NOMO-1 (cell line): ENCODE measurements around the gene KLHL26.

ENCODE experiments used
- DNase-seq, 2 experiments: peaks; one replicate each; lab custom pipeline; 2025; ENCODE audit not compliant: unreplicated experiment in 2 of 2; lab: John Stamatoyannopoulos, UW

The KLHL26 gene

DNA sequence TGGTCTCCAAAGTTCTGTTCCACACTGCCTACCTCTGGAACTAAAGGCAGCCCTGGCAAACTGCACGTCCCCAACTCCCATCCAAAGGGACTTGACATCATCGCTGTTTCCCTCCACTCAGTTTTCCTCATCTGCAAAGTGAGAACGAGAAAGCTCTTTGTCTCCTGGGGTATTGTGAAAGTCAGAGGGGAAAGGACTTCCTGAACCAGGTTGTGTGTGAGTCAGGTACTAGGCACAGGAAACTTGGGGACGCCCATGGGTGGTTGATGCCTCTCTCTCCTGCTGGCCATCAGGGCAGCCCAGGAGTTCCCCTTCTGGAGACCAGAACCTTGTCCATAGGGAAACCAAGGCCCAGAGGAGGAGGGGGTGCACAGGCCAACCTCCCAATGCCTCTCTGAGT, 35.0 kb upstream of the KLHL26 start:
- DNase-seq: no peak

DNA sequence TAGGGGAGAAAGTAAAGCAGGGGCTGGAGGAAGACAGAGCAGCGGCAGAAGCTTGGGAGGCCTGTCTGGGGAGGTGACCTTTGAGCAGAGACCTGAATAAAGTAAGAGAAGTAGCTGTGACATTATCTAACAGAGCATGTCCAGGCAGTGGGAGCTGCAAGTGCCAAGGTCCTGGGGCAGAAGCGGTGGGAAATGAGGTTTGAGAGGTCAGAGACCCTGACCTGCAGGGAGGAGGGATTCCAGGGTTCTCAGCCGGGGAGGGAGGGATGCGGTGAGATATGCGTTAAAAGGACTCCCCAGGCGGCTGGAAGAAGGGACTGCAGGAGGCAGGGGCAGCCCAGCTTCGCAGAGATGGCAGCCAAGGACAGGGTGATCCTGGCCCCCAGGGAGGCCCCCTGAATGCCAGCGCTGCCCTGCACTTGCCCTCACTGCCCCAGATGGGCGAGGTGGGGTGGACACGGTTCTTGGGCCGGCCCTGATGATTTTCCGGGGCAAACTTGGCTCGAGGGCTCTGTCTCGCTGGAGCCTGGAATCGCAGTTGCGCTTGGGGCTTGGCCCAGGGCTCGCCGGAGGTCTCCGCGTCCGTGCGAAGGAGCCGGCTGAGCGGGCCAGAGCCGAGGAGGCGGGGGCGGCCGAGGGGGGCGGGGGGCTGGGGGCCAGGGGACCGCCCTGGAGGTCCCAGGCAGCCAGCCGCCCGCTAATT, 33.4 kb upstream of the KLHL26 start:
- peak; percentile 13 to 15 for DNase-seq

DNA sequence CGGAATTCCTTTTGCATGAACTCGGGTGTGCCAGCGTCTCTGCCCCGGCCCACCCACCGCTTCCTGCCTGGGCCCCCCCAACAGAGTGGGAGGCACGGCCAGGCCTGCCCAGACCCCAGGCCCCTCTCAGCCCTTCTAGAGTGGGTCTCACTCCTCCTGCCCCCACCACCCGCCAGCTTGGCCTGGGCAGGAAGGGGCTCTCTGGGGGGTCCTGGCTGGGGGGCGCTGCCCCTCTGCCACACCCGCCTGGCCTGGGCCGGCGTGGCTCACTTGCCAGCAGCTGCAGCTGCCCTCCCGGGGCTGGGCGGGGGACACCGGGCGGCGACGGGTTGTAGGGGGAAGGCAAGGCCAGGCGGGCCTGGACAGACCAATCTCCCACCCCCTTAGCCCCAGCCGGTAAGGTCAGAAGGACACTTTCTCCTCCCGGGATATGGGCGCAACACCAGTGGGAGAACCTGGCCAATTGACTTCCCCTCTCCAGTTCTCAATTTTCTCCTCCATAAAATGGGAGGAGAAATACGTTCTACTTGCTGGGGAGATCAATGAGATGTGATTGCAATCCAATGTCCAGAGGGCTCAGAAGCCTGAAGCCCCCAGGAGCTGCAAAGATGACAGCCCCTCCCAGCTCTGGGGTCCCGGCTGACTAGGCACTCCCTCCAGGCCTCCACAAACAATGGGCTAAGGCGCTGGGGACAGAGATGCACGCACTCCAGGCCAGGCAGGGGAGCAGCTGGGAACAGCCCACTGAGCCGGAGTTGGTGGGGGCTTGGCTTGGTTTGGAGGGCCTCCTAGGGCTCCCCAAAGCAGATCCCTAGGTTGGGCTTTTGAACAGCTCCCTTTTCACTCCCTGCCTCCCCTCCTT, 32.6 kb upstream of the KLHL26 start:
- no peak for DNase-seq

DNA sequence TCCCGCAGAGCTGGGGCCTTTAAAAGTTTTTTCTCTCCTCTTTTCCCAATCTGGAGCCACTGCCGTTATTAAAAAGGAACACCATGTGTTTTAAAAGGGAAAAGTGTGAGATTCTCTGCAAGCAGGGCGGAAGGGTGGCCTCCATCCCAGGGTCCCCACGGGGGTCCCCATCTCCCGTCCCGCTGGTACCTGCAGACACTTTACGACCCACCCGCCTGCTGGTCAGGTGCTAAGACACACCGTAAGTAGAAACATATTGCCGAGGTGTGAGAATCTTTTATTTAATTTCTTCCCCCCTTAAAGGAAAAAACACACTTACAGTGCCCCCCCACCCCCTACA, 32.0 kb upstream of the KLHL26 start:
- no peak for DNase-seq

DNA sequence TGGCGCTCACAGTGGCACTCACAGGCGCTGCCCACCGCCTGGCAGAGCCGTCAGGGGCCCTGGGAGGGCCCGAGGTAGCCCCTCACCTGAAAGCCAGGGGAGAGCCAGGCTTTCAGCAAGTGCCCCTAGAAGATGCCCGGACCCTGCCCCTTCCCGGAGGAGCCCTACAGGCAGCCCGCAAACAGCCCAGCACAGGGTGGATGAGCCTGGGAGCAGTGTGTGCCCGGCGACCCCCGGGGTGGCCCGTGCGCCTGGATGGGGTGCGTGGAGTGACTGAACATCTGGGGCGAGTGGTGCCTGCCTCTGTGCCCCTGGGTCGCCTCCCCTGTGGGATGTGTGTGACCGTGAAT, 31.7 kb upstream of the KLHL26 start:
- DNase-seq: no peak

DNA sequence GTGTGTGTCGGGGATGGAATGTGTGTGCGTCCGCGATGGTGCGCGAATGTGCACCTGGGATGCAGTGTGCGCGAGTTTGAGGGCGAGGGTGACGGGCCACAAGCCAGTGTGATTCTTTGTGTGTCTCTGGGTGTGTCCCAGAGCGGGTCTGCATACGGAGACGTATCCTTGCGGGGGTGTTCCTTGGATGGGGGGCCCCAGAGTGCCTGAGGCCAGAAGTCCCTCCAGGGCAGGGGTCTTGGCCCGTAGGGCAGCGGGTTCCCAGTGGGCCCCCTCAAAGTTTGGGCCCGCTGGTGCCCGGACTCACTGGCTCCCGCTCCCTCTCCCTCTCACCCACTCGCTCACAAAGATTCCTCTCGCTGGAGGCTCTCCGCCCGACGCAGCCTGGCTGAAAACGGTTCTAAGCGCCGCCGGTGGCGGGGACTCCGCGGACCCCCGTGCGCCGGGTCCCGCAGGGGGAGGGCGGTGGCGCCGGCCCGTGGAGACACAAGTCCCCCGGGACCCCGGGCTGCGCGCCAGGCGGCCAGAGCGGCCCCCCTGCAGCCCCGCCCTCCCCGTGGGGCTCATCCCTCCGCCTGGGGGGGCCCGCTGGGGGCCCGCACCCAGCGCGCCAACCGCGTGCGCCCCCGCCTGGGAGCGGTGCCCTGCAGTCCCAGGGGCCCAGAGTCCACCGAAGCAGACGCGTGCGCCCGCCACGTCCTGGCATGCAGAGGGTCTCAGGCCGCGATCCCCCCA, 31.1 kb upstream of the KLHL26 start:
- DNase-seq: no peak

DNA sequence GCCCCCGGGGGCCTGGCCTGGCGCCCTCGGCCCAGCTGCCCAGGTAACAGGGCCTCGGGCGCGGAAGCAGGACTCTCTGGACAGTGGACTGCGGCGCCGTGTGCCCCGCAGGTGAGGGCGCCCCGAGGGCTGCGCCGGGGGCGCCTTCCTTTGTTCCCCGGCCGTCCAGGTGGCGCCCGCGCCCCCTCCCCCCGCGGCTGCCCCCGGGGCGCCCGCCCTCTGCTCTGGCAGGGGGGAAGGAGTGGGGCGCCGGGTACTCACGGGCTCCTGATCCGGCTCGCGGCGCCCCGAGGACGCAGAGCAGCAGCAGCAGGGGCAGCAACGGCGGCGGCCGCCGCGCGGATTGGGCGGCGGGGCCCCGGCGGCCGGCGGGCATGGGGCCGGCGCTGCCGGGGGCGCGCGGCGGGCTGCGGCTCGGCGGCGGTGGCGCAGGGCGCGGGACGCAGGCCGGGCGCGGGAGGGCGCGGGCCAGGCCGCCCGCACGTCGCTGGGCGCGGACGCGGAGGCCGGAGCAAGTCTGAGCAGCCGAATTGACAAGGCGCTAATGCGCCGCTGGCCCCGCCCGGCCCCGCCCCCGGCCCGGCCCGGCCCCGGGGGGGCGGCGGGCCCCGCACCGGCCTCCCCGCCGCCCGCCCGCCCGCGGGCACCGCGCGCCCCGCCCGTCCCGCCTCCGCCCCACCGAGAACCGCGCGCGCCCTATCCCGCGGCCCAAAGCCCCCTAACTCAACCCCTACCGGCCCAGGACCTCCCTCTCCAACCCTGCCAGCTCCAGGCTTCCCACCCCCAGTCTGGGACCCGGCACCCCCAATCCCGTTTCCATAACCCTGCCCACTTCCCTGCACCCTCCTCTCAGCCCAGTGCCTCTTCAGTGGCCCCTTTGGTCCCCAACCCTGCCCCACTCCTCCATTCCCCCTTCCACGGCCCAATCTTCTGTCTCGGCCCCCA, 30.3 kb upstream of the KLHL26 start, which contains the start of gene CRLF1:
TSS of gene CRLF1 (minus strand) at position 519 of the 945 bp plus-strand sequence. CDS start at position 376, 143 bp downstream.
- no peak for DNase-seq

DNA sequence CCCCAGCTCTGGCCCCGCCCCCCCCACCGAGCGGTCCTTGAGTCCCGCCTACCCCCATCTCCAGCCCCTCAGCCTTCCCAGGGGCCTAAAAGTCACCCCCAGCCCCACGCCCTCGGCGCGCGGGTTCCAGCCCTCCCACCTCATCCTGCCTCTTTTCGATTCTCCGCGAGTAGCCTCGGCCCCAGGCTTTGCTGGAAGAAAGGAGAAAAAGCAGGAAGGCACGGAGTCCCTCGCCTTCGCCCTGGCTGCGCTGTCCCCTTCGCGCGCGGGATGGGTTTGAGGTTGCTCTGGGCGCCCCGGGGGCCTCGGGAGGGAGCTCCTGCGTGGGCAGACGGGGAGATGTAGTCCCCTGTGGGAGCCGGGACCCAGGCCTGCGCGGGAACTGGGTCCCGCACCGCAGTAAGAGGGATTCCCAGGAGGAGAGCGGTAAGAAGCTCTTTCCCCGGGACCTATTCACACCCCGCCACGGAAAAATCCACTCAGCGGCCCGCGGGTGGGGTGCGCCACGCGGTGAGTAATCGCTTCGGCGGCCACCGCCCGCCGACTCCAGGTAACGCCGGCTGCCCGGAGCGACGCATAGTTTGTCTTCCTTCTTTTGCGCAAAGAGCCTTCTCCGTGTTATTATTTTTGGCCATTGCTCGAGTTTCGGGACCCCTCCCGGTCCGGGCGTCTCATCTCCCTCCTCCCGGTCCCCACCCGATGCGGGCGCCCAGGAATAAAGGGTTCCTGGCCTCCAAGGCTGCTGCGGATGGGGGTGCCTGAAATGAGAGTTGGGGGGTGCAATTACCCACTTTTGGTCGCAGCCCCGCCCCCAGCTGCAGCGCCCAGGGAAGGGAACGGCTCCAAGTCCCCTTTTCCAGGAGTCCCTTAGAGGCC, 29.4 kb upstream of the KLHL26 start:
- no peak for DNase-seq

DNA sequence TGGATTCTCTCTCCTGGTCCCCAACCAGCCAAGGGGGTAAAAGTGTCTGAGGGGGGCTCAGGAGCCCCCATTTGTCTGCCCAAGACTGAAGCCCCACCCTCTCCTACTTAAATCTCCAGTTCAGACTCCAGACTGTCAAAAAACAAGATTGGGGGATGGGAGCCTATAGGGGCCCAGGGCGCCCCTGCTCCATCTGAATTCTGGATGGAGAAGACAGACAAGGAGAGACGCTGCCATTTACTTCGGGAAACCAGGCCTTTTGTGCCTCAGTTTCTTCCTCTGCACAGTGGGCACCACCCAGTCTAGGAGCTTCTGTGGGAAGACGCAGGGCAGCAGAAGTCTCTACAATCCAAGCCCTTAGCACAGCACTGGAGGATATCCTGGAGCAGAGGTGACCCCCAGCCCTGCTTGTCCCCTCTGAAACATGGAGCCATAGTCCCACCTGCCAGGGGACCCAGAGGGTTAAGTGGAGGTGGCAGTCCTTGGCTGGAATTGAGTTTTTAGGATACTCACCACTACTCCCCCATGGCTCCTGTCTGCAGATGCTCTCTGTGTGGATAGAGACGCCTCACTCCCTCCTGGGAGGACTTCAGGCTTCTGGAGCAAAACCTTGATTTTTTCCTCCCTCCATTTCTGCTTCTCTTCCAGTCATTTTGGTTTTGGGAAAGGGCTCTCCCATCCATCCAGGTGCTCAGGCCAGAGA, 28.6 kb upstream of the KLHL26 start:
- DNase-seq: no peak

DNA sequence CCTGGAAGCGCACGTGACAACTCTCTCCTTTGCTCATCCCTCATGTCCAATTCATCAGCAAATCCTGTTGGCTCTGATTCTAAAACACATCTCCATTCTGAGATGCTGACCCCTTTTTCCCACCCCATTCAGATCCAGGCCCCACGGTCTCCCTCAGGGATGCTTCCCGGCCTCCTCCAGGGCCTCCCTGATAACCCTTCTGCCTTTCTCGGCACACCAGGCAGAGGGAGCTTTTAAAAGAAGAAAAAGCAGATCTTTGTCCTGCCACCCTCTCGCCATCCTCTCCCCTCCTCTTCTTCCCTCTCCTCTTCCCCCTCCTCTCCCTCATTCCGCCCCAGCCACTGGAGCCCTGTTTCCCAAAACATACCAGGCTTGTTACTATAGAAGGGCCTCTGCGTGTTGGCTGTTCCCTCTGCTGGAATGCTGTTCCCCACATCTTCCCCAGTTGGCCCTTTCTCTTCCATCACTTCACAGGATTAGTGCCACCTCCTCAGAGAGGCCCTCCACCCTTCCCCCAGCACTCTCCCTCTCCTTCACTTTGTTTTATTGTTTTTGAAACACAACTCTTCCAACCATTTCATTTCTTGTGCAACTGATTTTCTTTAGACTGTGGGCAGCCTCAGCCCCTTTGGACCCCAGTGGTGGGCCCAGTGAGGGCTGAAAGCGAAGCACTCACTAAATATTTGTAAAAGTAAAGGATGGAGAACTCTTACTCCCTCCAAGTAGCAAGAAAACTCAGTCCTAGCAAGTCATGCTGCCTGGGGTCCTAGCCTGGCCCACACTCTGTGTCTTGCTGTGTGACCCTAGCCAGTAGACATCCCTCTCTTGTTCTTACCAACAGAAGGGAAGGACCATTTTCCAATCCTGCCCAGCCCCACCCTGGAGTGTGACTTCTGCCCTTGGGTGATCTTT, 27.8 kb upstream of the KLHL26 start:
- no peak for DNase-seq

DNA sequence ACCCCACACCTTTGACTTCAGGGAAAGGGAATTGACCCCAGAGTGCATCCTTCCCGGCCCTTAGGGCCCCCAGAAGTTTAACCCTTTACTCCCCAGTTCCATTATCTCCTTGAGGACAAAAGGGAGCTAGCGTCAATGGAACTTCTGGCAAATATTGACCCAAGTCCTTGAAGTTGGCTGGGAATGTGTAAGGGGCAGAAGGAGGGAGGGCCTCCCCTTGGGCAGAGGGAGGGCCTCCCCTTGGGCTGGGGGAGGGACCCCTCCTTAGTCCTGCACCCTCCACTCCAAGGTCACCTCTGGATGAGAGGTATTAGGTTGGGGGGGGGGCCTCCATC, 27.1 kb upstream of the KLHL26 start:
- no peak for DNase-seq

DNA sequence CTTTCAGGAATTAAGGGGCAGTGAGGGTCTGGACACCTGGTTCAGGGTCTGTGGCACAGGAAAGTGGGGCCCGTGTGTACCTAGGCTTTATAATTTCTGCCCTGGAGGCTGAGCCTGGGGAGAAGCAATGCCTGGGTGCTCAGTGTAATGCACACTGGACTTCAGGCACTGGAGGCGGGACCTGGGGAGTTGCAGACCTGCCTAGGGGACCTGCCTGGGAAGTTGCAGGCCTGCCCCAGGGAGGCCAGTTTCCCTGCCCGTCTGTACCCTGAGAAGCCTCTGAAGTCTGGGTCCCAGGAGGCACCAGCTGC, 26.6 kb upstream of the KLHL26 start:
- DNase-seq: no peak

DNA sequence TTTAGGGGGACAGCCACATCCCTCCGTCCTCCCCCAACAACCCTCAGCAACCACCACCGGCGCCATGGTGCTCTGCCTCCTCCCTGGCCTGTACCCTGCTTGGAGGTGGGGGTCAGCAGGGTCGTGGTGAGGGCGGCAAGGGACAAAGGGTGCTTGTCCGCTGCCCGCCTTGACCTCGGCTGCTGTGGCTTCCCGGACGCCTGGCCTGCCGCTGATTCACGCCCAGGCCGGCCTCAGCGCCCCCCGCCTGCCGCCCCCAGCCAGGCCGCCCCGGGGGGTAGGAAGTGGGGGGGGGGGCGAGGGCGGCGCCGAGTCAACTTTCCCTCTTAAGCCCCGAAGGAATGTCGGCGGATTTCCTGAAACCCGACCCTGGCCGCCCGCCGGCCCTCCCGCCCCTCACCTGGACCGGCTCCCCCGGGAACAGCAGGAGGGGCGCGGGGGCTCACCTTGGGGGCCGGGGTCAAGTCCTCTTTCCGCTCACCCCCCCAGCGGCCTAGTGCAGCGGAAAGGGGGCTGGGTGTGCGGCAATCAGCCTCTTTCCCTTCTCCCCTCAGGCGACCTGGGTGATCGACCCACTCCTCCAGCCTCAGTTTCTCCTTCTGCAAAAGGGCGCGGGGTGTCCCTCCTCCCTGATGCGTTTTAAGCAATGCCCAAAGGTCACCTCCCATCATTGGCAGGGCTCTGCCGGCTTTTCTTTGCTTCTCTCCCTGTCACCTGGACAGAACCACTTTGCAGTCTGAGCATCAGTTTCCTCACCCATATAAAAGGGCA, 26.1 kb upstream of the KLHL26 start:
- no peak for DNase-seq

DNA sequence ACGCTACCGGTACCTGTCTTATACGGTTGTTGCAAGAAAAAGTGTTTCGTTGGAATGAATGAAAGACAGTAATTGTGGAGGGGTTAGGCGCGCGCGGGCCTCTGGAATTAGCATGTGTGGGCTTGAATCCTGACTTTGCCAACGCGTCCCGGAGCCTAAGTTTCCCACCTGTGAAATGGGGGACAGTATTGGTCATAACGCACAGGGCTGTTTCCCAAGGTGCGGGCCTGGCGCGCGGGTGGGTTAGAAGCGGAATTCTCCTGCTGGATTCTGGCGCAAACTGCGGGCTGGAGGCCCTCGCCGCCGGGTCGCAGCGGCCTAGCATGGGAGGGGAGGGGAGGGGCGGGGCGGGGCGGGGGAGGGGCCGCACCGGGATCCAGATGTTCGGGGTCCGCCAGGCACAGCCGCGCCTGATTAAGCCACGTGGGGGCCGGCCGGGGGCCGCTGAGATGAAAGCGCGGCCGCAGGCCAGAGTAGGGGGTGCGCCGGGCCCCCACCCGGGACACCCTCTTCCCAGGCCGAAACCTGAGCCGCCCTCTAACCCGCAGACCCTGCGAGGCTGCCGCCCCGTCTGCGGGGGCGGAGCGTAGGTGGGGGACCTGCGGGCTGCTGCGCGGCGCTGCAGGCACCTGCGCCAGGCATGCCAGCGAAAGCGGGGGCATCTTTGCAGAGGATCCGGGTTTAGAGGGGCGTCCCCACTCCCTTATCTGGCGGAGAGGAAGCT, 25.3 kb upstream of the KLHL26 start:
- DNase-seq: no peak

DNA sequence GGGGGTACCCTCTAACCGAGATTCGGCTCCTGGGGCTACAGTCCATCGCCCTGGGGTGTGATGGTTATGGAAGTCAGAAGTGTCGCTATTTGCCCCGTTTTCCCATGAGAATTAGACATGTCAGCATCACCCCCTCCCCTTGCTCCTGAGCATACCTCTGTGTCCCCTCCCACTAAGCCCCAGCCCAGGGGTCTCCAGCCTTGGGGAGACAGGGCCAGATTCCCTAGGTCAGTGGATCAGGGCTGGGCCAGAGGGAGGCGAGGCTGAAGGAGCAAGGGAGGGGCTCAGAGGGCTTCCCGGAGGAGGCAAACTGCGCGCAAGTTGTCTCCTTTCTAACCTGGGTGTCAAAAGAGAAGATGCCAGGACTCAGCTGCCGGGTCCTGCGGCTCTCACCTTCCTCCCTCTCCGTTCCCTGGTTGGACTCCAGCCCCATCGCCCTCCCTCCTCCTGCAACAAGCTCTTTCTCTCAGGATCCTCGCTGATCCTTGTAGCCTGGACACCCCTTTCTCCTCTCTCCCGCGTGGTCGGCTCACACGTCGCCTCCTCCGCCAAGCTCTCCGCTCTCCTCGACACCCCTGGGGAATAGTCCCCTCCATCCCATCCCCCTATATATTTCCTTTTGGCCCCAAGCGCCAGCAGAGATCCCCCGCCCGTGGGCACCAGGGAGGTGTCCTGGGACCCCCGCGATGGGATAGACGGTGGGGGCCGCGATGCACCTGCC, 24.6 kb upstream of the KLHL26 start:
- DNase-seq: no peak
